ENCODE measurements around the gene ARHGAP6. TPM values are rescaled to one million over a fixed set of nuclear protein-coding genes. Genes with fewer than 3 reads are reported as not detected.

ARHGAP6 gene
- total and polyA plus RNA-seq, 9 of the 15 experiments (the other 6 are each of a cell fraction or from before 2014, with no cell fraction given), result 12.5 to 63.6 (median 41.8) TPM

GRCh38 chrX:11423362-11423818 lies 242.3 kb downstream of the ARHGAP6 start (continued):
- TF ChIP-seq ZBED1 (IDR thresholded peaks at IDR 0.05) (no peak), RBM25 (IDR thresholded peaks at IDR 0.05; ENCODE audit: low read depth, low read length, severe bottlenecking) (no peak), ZNF143 (CRISPR knock-in tag; IDR thresholded peaks at IDR 0.05) (no peak), PRMT5 (CRISPR knock-in tag; IDR thresholded peaks at IDR 0.05) (no peak), ZBTB8A (IDR thresholded peaks at IDR 0.05; ENCODE audit: partially characterized antibody) (no peak), CSDE1 (IDR thresholded peaks at IDR 0.05) (no peak), ARNT (IDR thresholded peaks at IDR 0.05) (no peak), VEZF1 (CRISPR knock-in tag; IDR thresholded peaks at IDR 0.05) (peak; percentile 42), NKRF (IDR thresholded peaks at IDR 0.05; ENCODE audit: borderline replicate concordance) (no peak), BACH1 (tag; IDR thresholded peaks at IDR 0.05) (no peak; the same call in 1 of the 2 replicates), ZNF174 (CRISPR knock-in tag; IDR thresholded peaks at IDR 0.05) (no peak), ELF1 (tag; IDR thresholded peaks at IDR 0.05) (peak; percentile 53; the same call in 1 of the 2 replicates), MAFG (tag; conservative IDR thresholded peaks at IDR 0.05) (no peak), MNT (conservative IDR thresholded peaks at IDR 0.05) (0 out of 4 replicates have a peak, but pooled peaks of 1 of the 2 experiments have one; percentile 33), ZNF197 (CRISPR knock-in tag; IDR thresholded peaks at IDR 0.05; ENCODE audit: low read depth) (no peak), ZNF398 (CRISPR knock-in tag; IDR thresholded peaks at IDR 0.05) (no peak), SOX6 (IDR thresholded peaks at IDR 0.05) (0 out of 2 replicates have a peak, but pooled peaks have one; percentile 10), ZNF12 (CRISPR knock-in tag; IDR thresholded peaks at IDR 0.05) (no peak), MBD2 (IDR thresholded peaks at IDR 0.05; ENCODE audit: borderline replicate concordance, low read depth) (no peak; the same call in 1 of the 2 replicates), CGGBP1 (CRISPR knock-in tag; IDR thresholded peaks at IDR 0.05) (no peak), TFE3 (CRISPR knock-in tag; IDR thresholded peaks at IDR 0.05) (no peak)
